HepG2 (cell line): ENCODE measurements around the gene SLC22A5. TPM values are rescaled to one million over a fixed set of nuclear protein-coding genes. Genes with fewer than 3 reads are reported as not detected.
A peak's percentile ranks its signal among the peaks of the same experiment; 100 is the strongest.

Experiments used
- ARNT2 ChIP-seq: sonication (generic); formaldehyde crosslinking; IDR thresholded peaks from 2 replicates; pipeline ENCODE4 v1.8.0; 2022; ENCODE audit warnings: mild to moderate bottlenecking, low read depth, missing genetic modification reagents, moderate library complexity
- CAMTA2 ChIP-seq: sonication (generic); formaldehyde crosslinking; IDR thresholded peaks from 2 replicates; pipeline ENCODE4 v1.4.0; 2020; ENCODE audit warnings: mild to moderate bottlenecking, missing genetic modification reagents, borderline replicate concordance
- FIP1L1 ChIP-seq: fragments of 200-400 bp; formaldehyde crosslinking; IDR thresholded peaks from 2 replicates; pipeline ENCODE4 v1.6.1; 2018; ENCODE audit warnings: low read depth, mild to moderate bottlenecking, low read length, moderate library complexity, borderline replicate concordance; ENCODE audit not compliant: insufficient read depth
- GLI4 ChIP-seq: sonication (generic); formaldehyde crosslinking; IDR thresholded peaks from 2 replicates; pipeline ENCODE4 v1.5.1; 2020; ENCODE audit warnings: missing genetic modification reagents, mild to moderate bottlenecking, moderate library complexity, borderline replicate concordance
- HBP1 ChIP-seq: IDR thresholded peaks from 2 replicates; pipeline ENCODE4 v1.6.1; 2016; ENCODE audit warnings: low read depth, control low read depth
- HIC2 ChIP-seq: sonication (generic); formaldehyde crosslinking; IDR thresholded peaks from 2 replicates; pipeline ENCODE4 v1.9.0; 2022; ENCODE audit warnings: low read depth, missing genetic modification reagents
- KDM4B ChIP-seq: sonication (generic); formaldehyde crosslinking; IDR thresholded peaks from 2 replicates; pipeline ENCODE4 v1.4.0; 2020; ENCODE audit warnings: missing genetic modification reagents
- KLF11 ChIP-seq: IDR thresholded peaks from 2 replicates; pipeline ENCODE4 v1.6.1; 2016; ENCODE audit warnings: missing compliant biosample characterization
- MNT ChIP-seq: fragments of 450-650 bp; IDR thresholded peaks from 2 replicates; pipeline ENCODE4 v1.6.1; 2016
- PHB2 ChIP-seq: fragments of 450-650 bp; IDR thresholded peaks from 2 replicates; pipeline ENCODE4 v1.6.1; 2018; ENCODE audit not compliant: partially characterized antibody
- RBAK ChIP-seq: sonication (generic); formaldehyde crosslinking; IDR thresholded peaks from 2 replicates; pipeline ENCODE4 v1.5.1; 2020; ENCODE audit warnings: mild to moderate bottlenecking, missing genetic modification reagents
- RERE ChIP-seq: IDR thresholded peaks from 2 replicates; pipeline ENCODE4 v1.6.1; 2016; ENCODE audit warnings: low read depth, missing genetic modification reagents, missing compliant biosample characterization
- SP4 ChIP-seq: sonication (generic); formaldehyde crosslinking; IDR thresholded peaks from 2 replicates; pipeline ENCODE4 v1.8.1; 2023; ENCODE audit warnings: mild to moderate bottlenecking, missing genetic modification reagents
- ZBTB43 ChIP-seq: sonication (generic); formaldehyde crosslinking; conservative IDR thresholded peaks from 2 replicates; pipeline ENCODE4 v1.4.0; 2020; ENCODE audit warnings: missing genetic modification reagents
- ZC3H4 ChIP-seq: sonication (generic); formaldehyde crosslinking; IDR thresholded peaks from 2 replicates; pipeline ENCODE4 v1.4.0; 2020; ENCODE audit warnings: missing genetic modification reagents, borderline replicate concordance
- ZNF253 ChIP-seq: sonication (generic); formaldehyde crosslinking; IDR thresholded peaks from 2 replicates; pipeline ENCODE4 v1.8.0; 2022; ENCODE audit warnings: mild to moderate bottlenecking, missing genetic modification reagents, borderline replicate concordance
- ZNF660 ChIP-seq: sonication (generic); formaldehyde crosslinking; IDR thresholded peaks from 2 replicates; pipeline ENCODE4 v1.5.1; 2020; ENCODE audit warnings: mild to moderate bottlenecking, low read depth, missing genetic modification reagents, borderline replicate concordance
- polyA plus RNA-seq, 8 experiments: library from polyadenylated mRNA; depleted of rRNA in 3 of 8; stranded (reverse) in 7 of 8; unstranded in 1 of 8; fragments of >200 nt; fragmentation: Illumina TruSeq in 4 of 8; extraction: Trizol in 4 of 8; gene quantifications; 2 replicates each; pipeline versions ENCODE4 v1.2.1 to v1.2.3, GENCODE V29; 2011 to 2016; ENCODE audit warnings: low read depth in 4 of 8, missing spikeins in 1 of 8, mixed read lengths in 1 of 8; ENCODE audit not compliant: insufficient read depth in 1 of 8
- total RNA-seq, 5 experiments: library from RNA; depleted of rRNA; stranded (reverse); fragments of >200 nt; fragmentation: Illumina TruSeq; extraction: Trizol; gene quantifications; 2 replicates each; pipeline ENCODE4 v1.2.3, GENCODE V29; 2016; ENCODE audit warnings: low read depth in 1 of 5

SLC22A5 gene
- total and polyA plus RNA-seq, 2 of the 13 experiments (the other 11 are each of a cell fraction or from before 2014, with no cell fraction given), result 7.1 to 15.1 TPM

GRCh38 chr5:132321109-132321721 is 48.3 kb upstream of the SLC22A5 start (continued):
- TF ChIP-seq FIP1L1 (no peak), PHB2 (no peak), KDM4B (no peak), RBAK (CRISPR knock-in tag) (no peak), RERE (CRISPR knock-in tag) (no peak), GLI4 (no peak), KLF11 (no peak), ARNT2 (CRISPR knock-in tag) (no peak), HBP1 (CRISPR knock-in tag) (no peak), MNT (no peak), SP4 (CRISPR knock-in tag) (no peak), HIC2 (CRISPR knock-in tag) (peak; percentile 78; the same call in 1 of the 2 replicates), ZNF660 (CRISPR knock-in tag) (no peak), ZC3H4 (no peak), CAMTA2 (no peak), ZBTB43 (CRISPR knock-in tag) (no peak), ZNF253 (no peak)
